ENCODE results near the gene SPACA9. TPM values are rescaled to one million over a fixed set of nuclear protein-coding genes. Genes with fewer than 3 reads are reported as not detected.

Gene SPACA9
- total RNA-seq, 1 donor from 2014 or later, result 1.2 TPM

DNA sequence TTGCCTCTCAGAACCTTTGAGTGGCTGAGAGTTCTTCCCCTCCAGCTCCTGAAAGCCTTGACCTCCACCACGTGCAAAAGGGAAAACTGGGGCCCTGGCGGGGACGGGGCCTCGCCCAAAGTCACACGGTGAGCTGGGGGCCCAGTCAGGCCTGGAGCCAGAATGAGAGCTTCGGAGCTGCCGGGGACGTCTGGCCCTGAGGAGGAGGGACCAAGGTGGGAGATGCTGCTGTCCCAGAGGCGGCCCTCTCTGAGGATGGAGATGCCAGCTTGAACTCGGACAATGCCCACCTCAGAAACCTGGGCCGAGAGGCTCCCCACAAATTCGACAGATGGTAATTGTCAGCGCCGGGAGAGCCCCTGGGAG, 1.3 kb upstream of the SPACA9 start:
- intact Hi-C loops (cut with micrococcal nuclease), result loop anchor here (5.0 kb wide), 1 partner anchor 635 kb away; no protein-coding TSS in a partner anchor
- Mint-ChIP-seq H3K27me3 (no peaks in the 10 kb centered on the region), H3K4me1 (peaks cover 17% of the 10 kb centered on the region), H3K36me3 (ENCODE audit: low read depth) (no peaks in the 10 kb centered on the region), H3K4me3 (peak overlapping the region; percentile 75), H3K9me3 (no peaks in the 10 kb centered on the region), H3K27ac (no peak overlapping the region)
- ATAC-seq (ENCODE audit: low read depth), result no peak
- ChIA-PET POLR2A (interaction anchor here (2.8 to 3.2 kb wide), 2 partner anchors 11 to 207 kb away, joined by 18 read pairs; partner anchors contain the start of genes DDX31 and GTF3C4), CTCF (interaction anchor here (1.4 kb wide), 1 partner anchor 28 kb away, joined by 3 read pairs; no protein-coding TSS in a partner anchor)
- no peak for DNase-seq
- TF ChIP-seq CTCF (IDR thresholded peaks at IDR 0.05), result no peak

DNA sequence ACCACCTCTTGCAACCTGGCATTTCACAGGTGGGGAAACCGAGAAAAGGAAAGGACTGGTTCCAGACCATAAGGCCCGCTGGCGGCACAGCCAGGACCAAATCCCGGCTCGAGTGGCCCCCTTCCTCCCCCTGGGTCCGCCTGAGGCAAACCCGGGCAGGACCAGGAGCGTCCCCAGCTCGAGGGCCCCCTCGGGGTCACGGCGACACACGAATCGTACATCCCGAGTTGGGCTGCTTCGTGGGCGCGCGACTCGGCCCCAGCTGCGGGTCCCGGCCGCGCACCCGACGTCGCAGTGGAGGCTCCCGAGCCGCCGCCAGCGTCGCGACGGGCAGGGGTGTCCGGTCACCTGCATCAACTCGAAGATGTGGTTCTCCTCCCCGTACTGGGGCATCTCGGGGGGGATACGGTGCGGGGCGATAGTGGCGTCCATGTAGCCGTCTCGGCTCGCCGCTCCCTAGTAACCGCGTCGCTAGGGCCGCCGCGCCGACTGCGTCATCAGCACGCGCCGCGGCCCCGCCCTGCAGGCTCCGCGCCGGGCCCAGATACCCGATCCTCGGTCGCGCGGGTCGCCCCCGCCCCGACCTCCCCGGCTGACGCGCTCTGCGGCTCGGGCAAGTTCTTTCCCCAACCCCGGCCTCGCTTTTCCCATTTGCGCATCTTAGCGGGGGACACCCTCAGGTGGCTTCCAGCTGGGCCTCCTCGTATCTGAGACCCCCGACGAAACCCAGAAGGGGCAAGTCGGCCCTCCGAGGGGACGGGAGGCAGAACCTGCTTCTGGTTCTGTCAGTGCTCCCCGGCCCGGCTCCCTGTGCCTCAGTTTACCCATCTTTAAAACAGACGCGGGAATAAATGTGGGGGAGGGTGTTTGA, 639 bp upstream of the SPACA9 start, which contains the start of gene AK8:
Gene AK8 (minus strand): TSS at position 461 of the 871 bp plus-strand sequence. CDS start 29 bp downstream, at position 432.
- H3K4me1 Mint-ChIP-seq, result peaks cover 17% of the 10 kb centered on the region
- peak within 1 kb of the TSS; percentile 82 for H3K4me3 Mint-ChIP-seq
- no peaks in the 10 kb centered on the region for H3K9me3 Mint-ChIP-seq
- H3K36me3 Mint-ChIP-seq (ENCODE audit: low read depth), result no peaks in the 10 kb centered on the region
- POLR2A ChIA-PET, result interaction anchor here (2.8 to 3.2 kb wide), 2 partner anchors 10 to 208 kb away, joined by 18 read pairs; partner anchors contain the start of genes DDX31 and GTF3C4
- H3K27me3 Mint-ChIP-seq, result no peaks in the 10 kb centered on the region
- TF ChIP-seq CTCF (IDR thresholded peaks at IDR 0.05), result no peak
- intact Hi-C loops (cut with micrococcal nuclease), result loop anchor here (1.0 to 5.0 kb wide), 6 partner anchors 10 to 636 kb away; partner anchors contain the start of genes GTF3C4, TSC1 and TTF1
- ATAC-seq (ENCODE audit: low read depth), result peak; percentile 85
- CTCF ChIA-PET, result interaction anchor here (1.3 kb wide), 1 partner anchor 29 kb away, joined by 4 read pairs; no protein-coding TSS in a partner anchor
- DNase-seq, result peak; percentile 87
- peak within 1 kb of the TSS; percentile 70 for H3K27ac Mint-ChIP-seq

GRCh38 chr9:132879457-132880323, 992 bp downstream of the SPACA9 start:
- ATAC-seq (ENCODE audit: low read depth) (no peak), DNase-seq (no peak)
- H3K4me1 Mint-ChIP-seq, result peaks cover 15% of the 10 kb centered on the region
- H3K27ac Mint-ChIP-seq, result peak overlapping the region; percentile 66
- POLR2A ChIA-PET, result interaction anchor here (0.9 to 3.2 kb wide), 3 partner anchors 8 to 151 kb away, joined by 3 to 18 read pairs (median 4); partner anchors contain the start of gene GTF3C5
- no peaks in the 10 kb centered on the region for H3K27me3 Mint-ChIP-seq
- no peaks in the 10 kb centered on the region for H3K9me3 Mint-ChIP-seq
- peak overlapping the region; percentile 82 for H3K4me3 Mint-ChIP-seq
- intact Hi-C loops (cut with micrococcal nuclease), result loop anchor here (2.0 to 5.0 kb wide), 2 partner anchors 65 to 637 kb away; partner anchors contain the start of gene TSC1
- CTCF ChIA-PET, result interaction anchor here (1.2 to 2.6 kb wide), 4 partner anchors 20 to 142 kb away, joined by 3 to 13 read pairs (median 4); no protein-coding TSS in a partner anchor
- no peak for TF ChIP-seq CTCF (IDR thresholded peaks at IDR 0.05)
- no peaks in the 10 kb centered on the region for H3K36me3 Mint-ChIP-seq (ENCODE audit: low read depth)

DNA sequence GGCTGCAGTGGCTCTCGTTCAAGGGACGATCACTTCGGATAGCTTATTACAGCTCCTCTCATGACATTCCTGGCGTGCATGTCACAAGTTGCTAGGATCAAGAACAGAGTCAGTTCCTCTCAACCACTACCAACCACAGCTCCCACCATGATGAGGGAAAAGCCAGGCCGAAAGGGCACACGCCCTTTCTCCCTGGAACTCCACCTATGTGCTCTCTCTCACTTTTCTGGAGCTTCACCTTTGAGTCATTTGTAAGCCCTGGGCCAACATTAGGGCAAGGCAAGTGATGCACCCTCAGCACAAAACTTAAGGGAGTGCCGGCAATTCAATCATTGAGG, 1.6 kb downstream of the SPACA9 start:
- Mint-ChIP-seq H3K9me3 (no peaks in the 10 kb centered on the region), H3K4me3 (peak overlapping the region; percentile 38), H3K27ac (peak overlapping the region; percentile 66), H3K4me1 (peaks cover 17% of the 10 kb centered on the region), H3K27me3 (no peaks in the 10 kb centered on the region), H3K36me3 (ENCODE audit: low read depth) (no peaks in the 10 kb centered on the region)
- ATAC-seq (ENCODE audit: low read depth) (no peak), DNase-seq (no peak)
- POLR2A ChIA-PET, result interaction anchor here (1.6 kb wide), 1 partner anchor 150 kb away, joined by 4 read pairs; the partner anchor contains the start of gene GTF3C5
- CTCF ChIA-PET, result interaction anchor here (1.2 to 2.6 kb wide), 3 partner anchors 19 to 142 kb away, joined by 3 to 13 read pairs (median 3); no protein-coding TSS in a partner anchor
- TF ChIP-seq CTCF (IDR thresholded peaks at IDR 0.05), result no peak
- intact Hi-C loops (cut with micrococcal nuclease), result no loop called here

Measured in activated B cell treated with CpG ODN at 0.5 μM for 24 hours (primary cell).